Left cardiac atrium (tissue), 4 donors: Measurements from ENCODE around the gene RASD1. TPM values are rescaled to one million over a fixed set of nuclear protein-coding genes. Genes with fewer than 3 reads are reported as not detected.

Source experiments
- ATAC-seq, 2 donors: fragments of 200-7000 bp; cut with Tn5 transposase; one replicate each; pipeline ENCODE4 v1.9.1; 2020; ENCODE audit warnings: mild to moderate bottlenecking in 2 of 2, moderate library complexity in 2 of 2
- DNase-seq: peaks from one replicate; pipeline ENCODE4 v3.0.0-alpha.2; 2020
- intact Hi-C, 2 donors: fragments of 100-400 bp; cut with DNase I; formaldehyde crosslinking; loops; one replicate each; pipeline versions ENCODE4 v1.14.1 to v1.15.1; 2022 to 2023
- total RNA-seq, 2 donors: library from RNA; stranded (reverse); fragmentation: NEBNext Ultra II Directional; extraction: Animal tissue kit (Norgen Biotek cat#: 25700); gene quantifications; one replicate each; pipeline ENCODE4 v1.2.1, GENCODE V29; 2021
- donor health status: DM: no; HTN: yes; CAD: no.
- donor health status: DM: no; HTN: yes; CAD: no; lungs with severe emphysema.
- donor health status: DM: yes; HTN: yes; CAD: no.
- donor health status: Dilated cardiomyopathy.

RASD1 gene
- total RNA-seq, 2 donors from 2014 or later, result 35.3 to 55.1 TPM

DNA sequence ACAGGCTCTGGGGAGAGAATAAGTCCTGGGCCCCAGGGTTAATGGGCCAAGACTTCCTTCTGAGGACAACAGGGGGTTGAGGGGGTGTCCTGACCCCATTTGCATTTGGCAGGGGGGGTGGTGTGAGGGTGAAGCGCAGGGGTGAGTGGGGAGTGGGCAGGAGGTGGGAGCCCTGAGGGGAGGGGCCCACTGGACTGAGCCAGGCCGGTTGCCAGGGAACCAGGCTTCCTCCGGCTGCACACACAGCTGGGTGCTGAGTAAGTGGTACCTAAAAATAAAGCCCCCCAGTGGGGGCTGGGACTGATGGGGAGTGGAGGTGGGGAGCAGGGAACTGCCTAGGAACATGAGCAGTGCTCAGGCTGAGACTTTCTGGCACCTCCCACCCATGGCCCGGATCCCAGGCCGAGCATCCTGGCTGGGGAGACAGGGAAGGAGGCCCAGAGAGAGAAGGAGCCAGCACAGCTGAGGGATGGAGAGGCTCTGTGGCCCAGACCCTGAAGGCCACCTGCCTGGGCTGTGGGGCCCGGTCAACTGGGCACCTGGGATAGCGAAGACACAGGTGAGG, 7.5 kb upstream of the RASD1 start:
- ATAC-seq, result peak in 1 of 2 donors; percentile 30
- intact Hi-C loops, result no loop called here
- no peak for DNase-seq

DNA sequence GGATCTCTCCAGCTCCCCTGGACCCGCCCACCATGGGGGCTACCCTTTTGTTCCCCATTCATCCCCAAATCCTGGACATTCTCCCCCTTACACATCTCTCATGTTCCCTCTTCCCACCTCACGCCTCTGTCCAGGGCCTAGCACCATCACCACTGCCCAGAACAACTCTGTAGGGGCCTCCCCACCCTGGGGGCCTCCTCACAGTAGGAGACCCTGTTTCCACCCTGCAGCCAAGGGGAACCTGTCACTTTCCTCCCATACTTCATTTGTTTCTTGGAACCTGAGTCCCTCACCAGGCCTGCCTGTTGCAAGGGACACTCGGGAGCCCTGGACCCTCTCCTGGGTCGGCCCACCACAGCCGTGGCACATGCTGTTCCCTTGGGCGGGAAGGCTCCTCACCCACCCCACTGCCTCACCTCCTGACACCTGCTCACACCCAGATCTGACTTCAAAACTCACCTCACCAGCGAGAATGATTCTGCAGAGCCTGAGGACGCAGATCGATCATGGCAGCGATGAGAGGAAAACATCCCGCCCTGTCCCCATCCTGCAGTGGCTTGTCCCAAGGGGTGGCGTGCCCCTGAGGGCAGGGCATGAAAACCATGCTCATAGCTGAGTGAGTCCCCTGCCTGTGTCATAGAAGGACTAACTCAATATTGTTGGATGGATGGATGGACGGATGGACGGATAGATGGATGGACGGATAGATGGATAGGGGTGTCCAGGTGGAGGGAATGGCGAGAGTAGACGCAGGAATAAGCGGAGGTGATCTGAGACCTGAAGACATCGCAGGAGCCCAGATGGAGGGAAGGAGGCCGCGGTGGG, 6.8 kb upstream of the RASD1 start:
- no peak for ATAC-seq
- DNase-seq, result no peak
- intact Hi-C loops, result no loop called here

DNA sequence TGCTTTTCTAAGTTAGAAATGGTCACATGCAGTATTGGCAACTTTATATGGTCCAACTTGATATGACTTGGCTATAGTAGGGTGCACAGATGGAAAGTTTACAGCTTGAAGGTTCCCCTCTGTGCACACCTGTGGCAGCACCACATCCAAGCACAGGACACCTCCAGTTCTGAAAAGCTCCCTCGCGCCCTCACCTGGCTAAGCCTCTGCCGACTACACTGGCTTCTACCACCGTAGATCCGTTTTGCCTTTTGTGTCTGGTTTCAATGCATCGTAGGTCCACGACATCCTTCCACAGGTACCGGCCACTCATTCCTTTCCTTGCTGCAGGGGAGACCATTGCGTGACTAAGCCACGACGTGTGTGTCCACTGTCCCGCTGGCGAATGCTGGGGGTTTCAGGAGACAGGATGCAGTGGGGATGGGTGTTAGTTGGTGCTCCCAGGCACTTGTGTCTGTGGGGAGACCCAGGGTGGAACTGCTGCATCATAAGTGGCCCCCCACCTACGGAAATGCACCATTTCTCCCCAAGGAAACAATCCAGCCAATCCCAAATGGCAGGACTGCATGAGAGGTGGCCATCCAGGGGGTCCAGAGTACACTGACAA, 4.9 kb upstream of the RASD1 start:
- intact Hi-C loops, result no loop called here
- no peak for DNase-seq
- ATAC-seq, result no peak

GRCh38 chr17:17499402-17500145, 3.4 kb upstream of the RASD1 start:
- ATAC-seq, result no peak
- intact Hi-C loops, result loop anchor here (5.0 kb wide), 4 partner anchors 48 to 143 kb away; no protein-coding TSS in a partner anchor
- no peak for DNase-seq

GRCh38 chr17:17498606-17499301, 2.6 kb upstream of the RASD1 start:
- intact Hi-C loops, result loop anchor here (5.0 kb wide), 4 partner anchors 49 to 144 kb away; no protein-coding TSS in a partner anchor
- no peak for ATAC-seq
- no peak for DNase-seq

- intact Hi-C loops, result loop anchor here (1.0 to 5.0 kb wide), 5 partner anchors 49 to 144 kb away; no protein-coding TSS in a partner anchor
- no peak for DNase-seq
- ATAC-seq, result no peak
Measured at GRCh38 chr17:17497845-17498520, 1.8 kb upstream of the RASD1 start.

DNA sequence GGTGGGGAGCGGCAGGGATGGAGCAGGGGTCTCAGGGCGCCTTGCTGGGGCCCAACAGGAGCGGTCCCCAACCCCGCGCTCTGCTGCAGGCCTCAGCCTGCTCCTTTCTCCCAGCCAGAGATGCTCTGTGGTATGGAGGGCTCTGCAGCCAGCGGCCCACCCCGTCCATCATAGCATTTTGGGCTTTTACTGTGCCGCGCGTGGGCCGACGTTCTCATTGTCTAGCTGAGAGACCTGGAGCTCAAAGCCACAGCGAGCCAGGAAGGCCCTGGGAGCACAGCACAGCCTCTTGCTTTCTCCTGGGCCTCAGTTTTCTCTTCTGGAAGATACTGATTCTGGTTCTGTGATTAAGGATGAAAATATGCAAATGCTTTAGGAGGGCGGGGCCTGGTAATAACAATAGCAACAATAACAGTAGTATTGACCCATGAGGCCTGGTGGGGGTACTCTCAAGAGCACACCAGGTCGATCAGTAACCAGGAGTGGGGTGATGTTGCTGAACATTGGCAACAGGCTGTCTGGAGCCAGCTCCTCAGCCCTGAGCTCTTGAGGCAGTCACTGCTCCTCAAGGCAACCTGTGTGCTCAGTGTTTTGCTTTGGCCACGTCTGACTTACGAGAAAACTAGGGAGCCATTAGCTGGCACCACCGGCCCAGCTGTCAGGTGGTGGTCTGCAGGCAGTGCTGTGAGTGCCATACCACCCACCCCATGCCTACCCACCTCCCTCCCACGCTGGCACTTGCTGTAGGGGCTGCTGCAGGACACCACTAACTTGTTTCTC, 1.1 kb upstream of the RASD1 start:
- no peak for DNase-seq
- intact Hi-C loops, result loop anchor here (1.0 to 5.0 kb wide), 5 partner anchors 50 to 145 kb away; no protein-coding TSS in a partner anchor

GRCh38 chr17:17495536-17496188, 533 bp downstream of the RASD1 start:
- ATAC-seq, result peak; percentile 4 to 14
- intact Hi-C loops, result loop anchor here (5.0 kb wide), 4 partner anchors 52 to 147 kb away; no protein-coding TSS in a partner anchor
- DNase-seq, result no peak

More for the DNA sequence above, 1.1 kb upstream of the RASD1 start:
- no peak for ATAC-seq

DNA sequence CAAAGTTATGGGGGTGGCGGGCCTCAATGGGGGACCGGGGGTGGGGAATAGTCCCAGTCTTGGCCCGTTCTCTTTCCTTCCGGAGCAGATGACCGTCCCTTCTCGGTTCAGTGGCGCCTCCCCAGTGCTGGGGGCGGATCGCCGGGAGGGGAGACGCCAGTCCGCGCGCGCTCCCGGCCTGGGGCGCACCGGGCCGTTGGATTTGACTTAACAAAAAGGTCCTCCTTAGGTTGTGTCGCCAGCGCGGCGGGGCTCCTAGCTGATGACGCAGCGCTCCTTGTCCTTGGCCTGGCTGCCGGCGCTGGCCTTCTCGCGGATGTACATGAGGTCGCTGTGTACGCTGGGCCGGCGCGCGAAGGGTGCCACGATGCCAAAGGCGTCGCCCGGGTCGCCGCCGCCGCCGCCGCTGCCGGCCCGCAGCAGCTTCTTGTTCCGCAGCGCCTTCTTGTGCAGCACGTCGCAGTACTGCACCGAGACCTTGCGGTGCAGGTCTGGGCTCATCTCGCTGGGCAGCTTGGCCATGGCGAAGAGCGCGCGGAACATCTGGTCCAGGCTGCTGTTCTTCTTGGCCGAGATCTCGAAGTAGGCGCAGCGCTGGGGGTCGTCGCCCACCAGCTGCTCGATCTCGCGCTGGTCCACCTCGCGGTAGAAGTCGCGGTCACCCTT, 1.2 kb downstream of the RASD1 start:
- DNase-seq (peak; percentile 76), ATAC-seq (peak; percentile 5 to 10)
- intact Hi-C loops, result loop anchor here (5.0 kb wide), 5 partner anchors 52 to 147 kb away; no protein-coding TSS in a partner anchor

- ATAC-seq (no peak), DNase-seq (no peak)
- intact Hi-C loops, result loop anchor here in 1 of 2 donors (5.0 kb wide), 1 partner anchor 142 kb away; no protein-coding TSS in a partner anchor
Measured at GRCh38 chr17:17494499-17494869, 1.7 kb downstream of the RASD1 start.

DNA sequence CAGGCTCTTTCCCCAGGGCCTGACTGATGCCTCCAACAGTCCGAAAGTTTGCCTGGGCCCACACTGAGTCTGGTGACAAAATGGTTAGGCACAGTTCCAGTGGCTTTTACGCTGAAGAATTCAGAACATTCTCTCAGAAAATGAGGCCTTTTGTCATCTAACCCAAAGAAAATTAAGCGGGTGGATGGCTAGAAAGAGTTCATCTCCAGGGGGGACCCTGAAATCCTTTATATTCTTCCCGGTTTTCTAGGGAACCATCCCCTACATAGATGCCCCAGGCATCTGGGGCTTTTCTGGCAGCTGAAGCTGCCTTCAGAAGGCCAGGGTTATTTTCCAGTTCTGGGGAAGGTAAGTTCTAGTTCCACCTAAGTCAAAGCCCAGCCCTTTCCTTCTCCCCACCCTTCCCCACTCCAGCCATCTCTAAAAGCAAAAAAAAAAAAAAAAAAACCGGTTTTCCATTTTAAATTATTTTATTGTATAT, 2.2 kb downstream of the RASD1 start:
- intact Hi-C loops, result loop anchor here in 1 of 2 donors (5.0 kb wide), 1 partner anchor 142 kb away; no protein-coding TSS in a partner anchor
- no peak for DNase-seq
- ATAC-seq, result no peak

- DNase-seq, result no peak
- no peak for ATAC-seq
- intact Hi-C loops, result loop anchor here in 1 of 2 donors (5.0 kb wide), 1 partner anchor 141 kb away; no protein-coding TSS in a partner anchor
Measured at GRCh38 chr17:17493249-17493985, 2.8 kb downstream of the RASD1 start.

DNA sequence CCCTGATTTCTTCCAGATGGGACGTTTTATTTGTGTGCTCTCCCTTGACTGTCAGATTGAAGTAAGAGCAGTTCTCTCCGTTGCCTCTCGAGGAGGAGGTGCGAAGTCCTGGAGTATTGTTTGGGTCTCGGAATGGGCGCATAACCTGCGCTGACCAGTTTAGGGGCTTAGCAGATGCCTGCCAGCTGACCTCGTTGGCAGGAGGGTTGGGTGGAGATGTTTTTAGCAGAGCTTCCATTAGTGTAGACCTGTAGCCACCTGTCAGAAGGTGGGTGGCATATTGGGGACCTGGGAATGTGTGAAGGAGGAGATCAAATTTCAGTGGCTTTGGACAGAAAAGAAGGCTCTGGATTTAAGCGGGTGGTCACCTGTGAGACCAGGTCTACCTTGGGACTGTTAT, 3.6 kb downstream of the RASD1 start:
- intact Hi-C loops, result loop anchor here in 1 of 2 donors (5.0 kb wide), 1 partner anchor 140 kb away; no protein-coding TSS in a partner anchor
- no peak for ATAC-seq
- DNase-seq, result no peak

DNA sequence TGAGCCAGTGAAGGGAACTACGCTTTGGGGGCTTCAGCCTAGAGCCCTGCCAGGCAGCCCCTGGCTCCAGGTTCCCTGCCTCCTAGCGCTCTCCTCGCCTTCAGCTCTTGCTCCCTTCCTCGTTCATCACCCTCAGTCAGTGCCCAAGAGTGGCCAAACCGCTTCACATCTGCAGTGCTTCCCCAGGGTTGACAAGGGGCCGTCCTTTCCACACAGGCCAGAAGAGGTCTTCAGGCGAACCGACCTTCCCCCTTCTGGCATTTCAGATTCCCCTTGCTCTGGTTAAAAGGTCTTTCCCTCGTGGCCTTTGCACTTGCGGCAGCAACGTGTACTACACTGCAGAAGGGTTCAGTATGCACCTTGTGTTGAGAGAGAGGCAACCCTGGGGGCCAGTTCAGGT, 4.1 kb downstream of the RASD1 start:
- ATAC-seq (no peak), DNase-seq (no peak)
- intact Hi-C loops, result loop anchor here in 1 of 2 donors (5.0 kb wide), 1 partner anchor 140 kb away; no protein-coding TSS in a partner anchor

- intact Hi-C loops, result loop anchor here in 1 of 2 donors (5.0 kb wide), 1 partner anchor 139 kb away; no protein-coding TSS in a partner anchor
- no peak for DNase-seq
- ATAC-seq, result no peak
Measured at GRCh38 chr17:17491546-17491988, 4.6 kb downstream of the RASD1 start.
